ENCODE results near the gene PRKCA. TPM values are rescaled to one million over a fixed set of nuclear protein-coding genes. Genes with fewer than 3 reads are reported as not detected.

PRKCA gene
- total RNA-seq, 1 donor from 2014 or later = 4.7 TPM

- TF ChIP-seq CTCF (IDR thresholded peaks at IDR 0.05; ENCODE audit: insufficient read depth, low read length, severe bottlenecking) = no peak
- Histone ChIP-seq H3K36me3 (ENCODE audit: control insufficient read depth, insufficient read depth, low read length) (peaks cover 15% of the 10 kb centered on the region), H3K27me3 (ENCODE audit: control insufficient read depth, insufficient read depth, low read length) (no peaks in the 10 kb centered on the region), H3K4me3 (ENCODE audit: low read depth, low read length) (no peak overlapping the region)
- DNase-seq (ENCODE audit: low read depth) = no peak
- no peak for FAIRE-seq
These were observed 486.7 kb downstream of the PRKCA start for GRCh38 chr17:66789093-66789492.

GRCh38 chr17:66789961-66790437 is 487.6 kb downstream of the PRKCA start:
- FAIRE-seq (no peak), DNase-seq (ENCODE audit: low read depth) (no peak)
- TF ChIP-seq CTCF (IDR thresholded peaks at IDR 0.05; ENCODE audit: insufficient read depth, low read length, severe bottlenecking) = no peak
- no peaks in the 10 kb centered on the region for H3K27me3 ChIP-seq (ENCODE audit: control insufficient read depth, insufficient read depth, low read length)
- peaks cover 13% of the 10 kb centered on the region for H3K36me3 ChIP-seq (ENCODE audit: control insufficient read depth, insufficient read depth, low read length)
- no peak overlapping the region for H3K4me3 ChIP-seq (ENCODE audit: low read depth, low read length)

GRCh38 chr17:66790501-66791061 is 488.2 kb downstream of the PRKCA start:
- Histone ChIP-seq H3K27me3 (ENCODE audit: control insufficient read depth, insufficient read depth, low read length) (no peaks in the 10 kb centered on the region), H3K36me3 (ENCODE audit: control insufficient read depth, insufficient read depth, low read length) (peaks cover 13% of the 10 kb centered on the region), H3K4me3 (ENCODE audit: low read depth, low read length) (no peak overlapping the region)
- DNase-seq (ENCODE audit: low read depth) = no peak
- FAIRE-seq = no peak
- TF ChIP-seq CTCF (IDR thresholded peaks at IDR 0.05; ENCODE audit: insufficient read depth, low read length, severe bottlenecking) = no peak

- FAIRE-seq (no peak), DNase-seq (ENCODE audit: low read depth) (no peak)
- H3K36me3 ChIP-seq (ENCODE audit: control insufficient read depth, insufficient read depth, low read length) = peaks cover 13% of the 10 kb centered on the region
- no peak overlapping the region for H3K4me3 ChIP-seq (ENCODE audit: low read depth, low read length)
- H3K27me3 ChIP-seq (ENCODE audit: control insufficient read depth, insufficient read depth, low read length) = no peaks in the 10 kb centered on the region
- TF ChIP-seq CTCF (IDR thresholded peaks at IDR 0.05; ENCODE audit: insufficient read depth, low read length, severe bottlenecking) = no peak
These were observed 488.9 kb downstream of the PRKCA start for GRCh38 chr17:66791347-66791746.

- DNase-seq (ENCODE audit: low read depth) = no peak
- no peaks in the 10 kb centered on the region for H3K27me3 ChIP-seq (ENCODE audit: control insufficient read depth, insufficient read depth, low read length)
- H3K4me3 ChIP-seq (ENCODE audit: low read depth, low read length) = no peak overlapping the region
- peaks cover 10% of the 10 kb centered on the region for H3K36me3 ChIP-seq (ENCODE audit: control insufficient read depth, insufficient read depth, low read length)
- FAIRE-seq = no peak
- TF ChIP-seq CTCF (IDR thresholded peaks at IDR 0.05; ENCODE audit: insufficient read depth, low read length, severe bottlenecking) = no peak
These were observed 491.4 kb downstream of the PRKCA start for GRCh38 chr17:66793814-66794213.

GRCh38 chr17:66795486-66795885 is 493.1 kb downstream of the PRKCA start:
- Histone ChIP-seq H3K27me3 (ENCODE audit: control insufficient read depth, insufficient read depth, low read length) (no peaks in the 10 kb centered on the region), H3K4me3 (ENCODE audit: low read depth, low read length) (no peak overlapping the region), H3K36me3 (ENCODE audit: control insufficient read depth, insufficient read depth, low read length) (peaks cover 3% of the 10 kb centered on the region)
- no peak for TF ChIP-seq CTCF (IDR thresholded peaks at IDR 0.05; ENCODE audit: insufficient read depth, low read length, severe bottlenecking)
- FAIRE-seq (peak; percentile 43), DNase-seq (ENCODE audit: low read depth) (no peak)
